Natural killer cell (primary cell): Measurements from ENCODE around the gene GPR180. TPM values are rescaled to one million over a fixed set of nuclear protein-coding genes. Genes with fewer than 3 reads are reported as not detected.

Source experiments
- ATAC-seq, 3 donors: fragments of 150-1000 bp in 2 of 3; fragments of 200-7000 bp in 1 of 3; cut with Tn5 transposase; 1 replicate in 1 of 3; 2 replicates in 2 of 3; pipeline ENCODE4 v1.10.0; 2021; ENCODE audit warnings: mild to moderate bottlenecking in 2 of 3, moderate library complexity in 2 of 3
- DNase-seq, 2 donors: peaks; one replicate each; pipeline versions ENCODE4 v3.0.0 to v3.0.0-alpha.2; 2013 to 2021; ENCODE audit warnings: mixed read lengths in 1 of 2
- H3K27ac ChIP-seq: one replicate; pipeline ENCODE4 v1.5.1; 2013; ENCODE audit warnings: mild to moderate bottlenecking, low read length
- H3K27me3 ChIP-seq: one replicate; pipeline ENCODE4 v1.6.1; 2013; ENCODE audit warnings: low read length; ENCODE audit not compliant: control insufficient read depth, insufficient read depth
- H3K36me3 ChIP-seq: one replicate; pipeline ENCODE4 v1.6.1; 2013; ENCODE audit warnings: low read length; ENCODE audit not compliant: control insufficient read depth, insufficient read depth
- H3K4me1 ChIP-seq: one replicate; pipeline ENCODE4 v1.6.1; 2013; ENCODE audit warnings: low read length; ENCODE audit not compliant: control insufficient read depth, insufficient read depth
- H3K4me3 ChIP-seq: one replicate; pipeline ENCODE4 v1.5.1; 2013; ENCODE audit warnings: low read length
- H3K9me3 ChIP-seq: one replicate; pipeline ENCODE4 v1.6.1; 2013; ENCODE audit warnings: low read length; ENCODE audit not compliant: control insufficient read depth, insufficient read depth
- H3K27ac Mint-ChIP-seq, 2 donors: one replicate each; pipeline ENCODE4 v1.8.0; 2022; ENCODE audit warnings: mild to moderate bottlenecking in 2 of 2, mixed read lengths in 2 of 2, moderate library complexity in 1 of 2
- H3K27me3 Mint-ChIP-seq, 2 donors: one replicate each; pipeline ENCODE4 v1.8.0; 2022; ENCODE audit warnings: low read depth in 2 of 2, mixed read lengths in 2 of 2
- H3K36me3 Mint-ChIP-seq: one replicate; pipeline ENCODE4 v1.8.0; 2022; ENCODE audit warnings: mixed read lengths
- H3K4me1 Mint-ChIP-seq, 2 donors: one replicate each; pipeline ENCODE4 v1.8.0; 2022; ENCODE audit warnings: mixed read lengths in 2 of 2
- H3K4me3 Mint-ChIP-seq: one replicate; pipeline ENCODE4 v1.8.0; 2022; ENCODE audit warnings: mild to moderate bottlenecking, moderate library complexity, mixed read lengths
- H3K9me3 Mint-ChIP-seq, 2 donors: one replicate each; pipeline ENCODE4 v1.8.0; 2022; ENCODE audit warnings: mixed read lengths in 2 of 2
- CTCF ChIP-seq: fragments of 200-600 bp; IDR thresholded peaks from one replicate; pipeline ENCODE4 v1.8.0; 2022; ENCODE audit warnings: antibody characterized with exemption
- WGBS: methylation state at CpG from one replicate; pipeline ENCODE4 v1.1.7; 2013; ENCODE audit warnings: missing lambda C conversion rate; ENCODE audit not compliant: insufficient coverage; 5-methylcytosine and 5-hydroxymethylcytosine counted together
- intact Hi-C: fragments of 100-400 bp; cut with micrococcal nuclease; formaldehyde crosslinking; loops from one replicate; pipeline ENCODE4 v1.14.2; 2022
- total RNA-seq, 4 donors: library from RNA; stranded (reverse); fragments of 120-200 nt in 1 of 4; gene quantifications; one replicate each; pipeline versions ENCODE4 v1.2.3 to v1.2.4, GENCODE V29; 2013 to 2022

GPR180 gene
- total RNA-seq, 3 donors from 2014 or later (not counting 1 experiment from before 2014, with no cell fraction given), result 2.0 to 2.9 (median 2.7) TPM

GRCh38 chr13:94612050-94612449 lies 10.4 kb downstream of the GPR180 start:
- no peak overlapping the region for H3K27ac Mint-ChIP-seq
- ATAC-seq (no peak), DNase-seq (no peak)
- H3K27me3 Mint-ChIP-seq, result no peaks in the 10 kb centered on the region
- Histone ChIP-seq H3K36me3 (peaks cover 12% of the 10 kb centered on the region), H3K4me1 (no peaks in the 10 kb centered on the region), H3K27me3 (no peaks in the 10 kb centered on the region), H3K9me3 (no peaks in the 10 kb centered on the region), H3K27ac (no peak overlapping the region), H3K4me3 (no peak overlapping the region)
- peaks cover 3% of the 10 kb centered on the region for H3K36me3 Mint-ChIP-seq
- no peak overlapping the region for H3K4me3 Mint-ChIP-seq
- intact Hi-C loops, result no loop called here
- no peaks in the 10 kb centered on the region for H3K9me3 Mint-ChIP-seq
- peaks cover 4 to 10% of the 10 kb centered on the region in 2 donors for H3K4me1 Mint-ChIP-seq
- TF ChIP-seq CTCF, result no peak
- WGBS, result 95% methylated on average over 4 of the region's 4 CpGs

- ATAC-seq, result no peak
- Mint-ChIP-seq H3K4me3 (no peak overlapping the region), H3K4me1 (peaks cover 0 to 5% of the 10 kb centered on the region in 2 donors), H3K36me3 (no peaks in the 10 kb centered on the region), H3K27ac (no peak overlapping the region), H3K9me3 (no peaks in the 10 kb centered on the region), H3K27me3 (no peaks in the 10 kb centered on the region)
- Histone ChIP-seq H3K27me3 (no peaks in the 10 kb centered on the region), H3K4me3 (no peak overlapping the region), H3K4me1 (no peaks in the 10 kb centered on the region), H3K36me3 (peaks cover 12% of the 10 kb centered on the region), H3K9me3 (no peaks in the 10 kb centered on the region), H3K27ac (no peak overlapping the region)
- TF ChIP-seq CTCF, result no peak
- intact Hi-C loops, result no loop called here
- DNase-seq, result no peak
Observed at GRCh38 chr13:94613051-94613450, 11.4 kb downstream of the GPR180 start.

- H3K27ac ChIP-seq, result no peak overlapping the region
- Mint-ChIP-seq H3K9me3 (no peaks in the 10 kb centered on the region), H3K36me3 (no peaks in the 10 kb centered on the region), H3K4me3 (no peak overlapping the region), H3K4me1 (peaks cover 0 to 5% of the 10 kb centered on the region in 2 donors), H3K27ac (no peak overlapping the region), H3K27me3 (no peaks in the 10 kb centered on the region)
- no peaks in the 10 kb centered on the region for H3K9me3 ChIP-seq
- intact Hi-C loops, result loop anchor here (1.0 kb wide), 1 partner anchor 182 kb away; no protein-coding TSS in a partner anchor
- H3K27me3 ChIP-seq, result no peaks in the 10 kb centered on the region
- DNase-seq (peak in 1 of 2 donors; percentile 73), ATAC-seq (peak in 2 of 3 donors; percentile 50 to 57)
- no peaks in the 10 kb centered on the region for H3K4me1 ChIP-seq
- peaks cover 19% of the 10 kb centered on the region for H3K36me3 ChIP-seq
- no peak overlapping the region for H3K4me3 ChIP-seq
- TF ChIP-seq CTCF, result peak; percentile 63
- no CpG with 5 or more reads among the region's 4 CpGs for WGBS
Observed at GRCh38 chr13:94617389-94618000, 15.8 kb downstream of the GPR180 start.
